ENCODE results near the gene NIT2. TPM values are rescaled to one million over a fixed set of nuclear protein-coding genes. Genes with fewer than 3 reads are reported as not detected.
"Not testable (repeated sequence)": the region's sequence is repeated elsewhere in the genome, so short reads cannot be mapped to it uniquely, and the experiment has no call there.

NIT2 gene
- 100 to 1,000 TPM; 105 to 129 (median 123) TPM for polyA plus RNA-seq (ENCODE audit: insufficient read length in 4 of 4)

GRCh38 chr3:100334488-100335351, at the start of gene NIT2:
Gene NIT2 (plus strand): TSS chr3:100334757. CDS start chr3:100334792, 35 bp downstream.
- peak; percentile 67 to 77 (median 72) for DNase-seq (ENCODE audit: low read depth in 4 of 4, low spot score in 3 of 4)

GRCh38 chr3:100288288-100288894, 46.2 kb upstream of the NIT2 start:
- no peak for DNase-seq (ENCODE audit: low read depth in 4 of 4, low spot score in 3 of 4)

- DNase-seq (ENCODE audit: low read depth in 4 of 4, low spot score in 3 of 4): no peak
Measured at GRCh38 chr3:100289339-100289738, 45.2 kb upstream of the NIT2 start.

GRCh38 chr3:100295089-100295488, 39.5 kb upstream of the NIT2 start:
- no peak for DNase-seq (ENCODE audit: low read depth in 4 of 4, low spot score in 3 of 4)

GRCh38 chr3:100297784-100298183, 36.8 kb upstream of the NIT2 start:
- no peak for DNase-seq (ENCODE audit: low read depth in 4 of 4, low spot score in 3 of 4)

GRCh38 chr3:100299016-100299415, 35.5 kb upstream of the NIT2 start:
- DNase-seq (ENCODE audit: low read depth in 4 of 4, low spot score in 3 of 4): no peak

GRCh38 chr3:100306695-100307094, 27.9 kb upstream of the NIT2 start:
- no peak for DNase-seq (ENCODE audit: low read depth in 4 of 4, low spot score in 3 of 4)

- no peak for DNase-seq (ENCODE audit: low read depth in 4 of 4, low spot score in 3 of 4)
Measured at GRCh38 chr3:100310355-100310965, 24.1 kb upstream of the NIT2 start.

- DNase-seq (ENCODE audit: low read depth in 4 of 4, low spot score in 3 of 4): no peak
Measured at GRCh38 chr3:100311011-100311410, 23.5 kb upstream of the NIT2 start.

- DNase-seq (ENCODE audit: low read depth in 4 of 4, low spot score in 3 of 4): peak in 3 of 4 donors; percentile 16 to 17 (median 16)
Measured at GRCh38 chr3:100316641-100317069, 17.9 kb upstream of the NIT2 start.

GRCh38 chr3:100317912-100318311, 16.6 kb upstream of the NIT2 start:
- no peak for DNase-seq (ENCODE audit: low read depth in 4 of 4, low spot score in 3 of 4)

GRCh38 chr3:100319951-100320350, 14.6 kb upstream of the NIT2 start:
- DNase-seq (ENCODE audit: low read depth in 4 of 4, low spot score in 3 of 4): no peak

GRCh38 chr3:100324044-100324443, 10.5 kb upstream of the NIT2 start:
- no peak for DNase-seq (ENCODE audit: low read depth in 4 of 4, low spot score in 3 of 4)

- no peak for DNase-seq (ENCODE audit: low read depth in 4 of 4, low spot score in 3 of 4)
Measured at GRCh38 chr3:100325827-100326226, 8.7 kb upstream of the NIT2 start.

- not testable (repeated sequence) for DNase-seq (ENCODE audit: low read depth in 4 of 4, low spot score in 3 of 4)
Measured at GRCh38 chr3:100327377-100327776, 7.2 kb upstream of the NIT2 start.

- DNase-seq (ENCODE audit: low read depth in 4 of 4, low spot score in 3 of 4): no peak
Measured at GRCh38 chr3:100329800-100330489, 4.6 kb upstream of the NIT2 start.

GRCh38 chr3:100330651-100331050, 3.9 kb upstream of the NIT2 start:
- no peak for DNase-seq (ENCODE audit: low read depth in 4 of 4, low spot score in 3 of 4)

GRCh38 chr3:100331660-100332059, 2.9 kb upstream of the NIT2 start:
- no peak for DNase-seq (ENCODE audit: low read depth in 4 of 4, low spot score in 3 of 4)

GRCh38 chr3:100333051-100333450, 1.5 kb upstream of the NIT2 start:
- DNase-seq (ENCODE audit: low read depth in 4 of 4, low spot score in 3 of 4): no peak

- no peak for DNase-seq (ENCODE audit: low read depth in 4 of 4, low spot score in 3 of 4)
Measured at GRCh38 chr3:100333970-100334487, 528 bp upstream of the NIT2 start.

- DNase-seq (ENCODE audit: low read depth in 4 of 4, low spot score in 3 of 4): peak in 1 of 4 donors; percentile 7
Measured at GRCh38 chr3:100335434-100335833, 877 bp downstream of the NIT2 start.
